ENCODE data around the gene PLOD1.
A peak's percentile ranks its signal among the peaks of the same experiment; 100 is the strongest.

The PLOD1 gene

DNA sequence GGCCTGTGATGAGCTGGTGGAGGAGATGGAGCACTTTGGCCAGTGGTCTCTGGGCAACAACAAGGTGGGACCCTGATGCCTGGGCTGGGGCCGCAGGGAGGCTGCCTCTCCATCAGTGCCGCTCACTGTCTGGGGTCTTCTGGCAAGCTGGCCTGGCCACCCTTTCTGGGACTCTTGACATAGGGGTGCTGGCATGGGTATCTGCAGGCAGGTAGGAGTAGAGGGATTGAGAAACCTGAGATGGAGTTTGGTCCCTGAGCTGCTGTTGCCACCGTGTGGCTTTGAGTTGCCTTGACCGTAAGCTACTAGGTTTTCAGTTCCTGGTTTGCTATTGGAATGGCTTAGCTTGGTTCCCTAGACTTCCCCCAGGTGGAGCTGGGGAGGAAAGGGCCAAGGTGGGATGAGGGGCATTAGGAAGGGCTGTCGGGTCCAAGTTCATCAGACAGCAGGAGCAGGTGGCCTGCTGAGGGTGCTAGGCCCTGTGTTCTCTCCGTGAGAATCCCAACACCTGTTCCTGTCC lies 32.6 kb downstream of the PLOD1 start:
- CTCF ChIA-PET: interaction anchor here (0.7 to 1.7 kb wide), 3 partner anchors 10 to 127 kb away, joined by 3 to 6 read pairs (median 3); no protein-coding TSS in a partner anchor
- DNase-seq (ENCODE audit: low read depth, low spot score): no peak
- TF ChIP-seq, protein P1, sequence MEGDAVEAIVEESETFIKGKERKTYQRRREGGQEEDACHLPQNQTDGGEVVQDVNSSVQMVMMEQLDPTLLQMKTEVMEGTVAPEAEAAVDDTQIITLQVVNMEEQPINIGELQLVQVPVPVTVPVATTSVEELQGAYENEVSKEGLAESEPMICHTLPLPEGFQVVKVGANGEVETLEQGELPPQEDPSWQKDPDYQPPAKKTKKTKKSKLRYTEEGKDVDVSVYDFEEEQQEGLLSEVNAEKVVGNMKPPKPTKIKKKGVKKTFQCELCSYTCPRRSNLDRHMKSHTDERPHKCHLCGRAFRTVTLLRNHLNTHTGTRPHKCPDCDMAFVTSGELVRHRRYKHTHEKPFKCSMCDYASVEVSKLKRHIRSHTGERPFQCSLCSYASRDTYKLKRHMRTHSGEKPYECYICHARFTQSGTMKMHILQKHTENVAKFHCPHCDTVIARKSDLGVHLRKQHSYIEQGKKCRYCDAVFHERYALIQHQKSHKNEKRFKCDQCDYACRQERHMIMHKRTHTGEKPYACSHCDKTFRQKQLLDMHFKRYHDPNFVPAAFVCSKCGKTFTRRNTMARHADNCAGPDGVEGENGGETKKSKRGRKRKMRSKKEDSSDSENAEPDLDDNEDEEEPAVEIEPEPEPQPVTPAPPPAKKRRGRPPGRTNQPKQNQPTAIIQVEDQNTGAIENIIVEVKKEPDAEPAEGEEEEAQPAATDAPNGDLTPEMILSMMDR (IDR thresholded peaks at IDR 0.05; ENCODE audit: insufficient read depth, low read length, missing control alignments): no peak
- H3K4me3 ChIP-seq (ENCODE audit: low read depth, low read length): no peak overlapping the region
- POLR2A ChIA-PET: interaction anchor here (0.7 kb wide), 1 partner anchor 59 kb away, joined by 4 read pairs; no protein-coding TSS in a partner anchor

DNA sequence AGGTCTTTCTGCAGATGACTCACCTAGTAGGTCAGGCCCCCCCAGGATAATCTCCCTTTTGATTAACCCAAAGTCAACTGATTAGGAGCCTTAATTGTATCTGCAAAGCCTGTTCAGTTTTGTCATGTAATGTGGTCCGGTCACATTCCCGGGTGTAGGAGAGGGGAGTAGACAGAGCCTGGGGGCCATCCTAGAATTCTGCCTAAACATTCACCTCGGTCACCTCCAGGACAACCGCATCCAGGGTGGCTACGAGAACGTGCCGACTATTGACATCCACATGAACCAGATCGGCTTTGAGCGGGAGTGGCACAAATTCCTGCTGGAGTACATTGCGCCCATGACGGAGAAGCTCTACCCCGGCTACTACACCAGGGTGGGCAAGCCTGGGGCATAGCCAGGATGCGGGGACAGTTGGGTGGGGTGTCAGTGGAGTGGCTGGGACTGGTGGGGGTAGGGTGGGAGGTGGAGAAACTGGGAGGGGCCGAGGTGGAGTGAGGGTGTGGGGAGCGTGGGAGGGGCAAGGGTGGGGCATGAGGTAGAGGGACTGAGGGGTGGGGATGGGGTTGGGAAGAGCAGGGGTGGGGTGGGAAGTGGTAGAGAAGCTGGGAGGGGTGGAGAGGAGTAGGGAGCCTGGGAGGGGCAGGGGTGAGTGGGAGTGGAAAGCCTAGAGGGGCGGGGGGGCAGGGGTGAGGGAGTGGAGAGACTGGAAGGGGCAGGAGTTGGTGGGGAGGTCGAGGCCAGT lies 36.1 kb downstream of the PLOD1 start:
- TF ChIP-seq, protein P1 (IDR thresholded peaks at IDR 0.05; ENCODE audit: insufficient read depth, low read length, missing control alignments): no peak
- DNase-seq (ENCODE audit: low read depth, low spot score): no peak
- ChIA-PET POLR2A (no interaction called here), CTCF (interaction anchor here (0.9 kb wide), 1 partner anchor 133 kb away, joined by 3 read pairs; no protein-coding TSS in a partner anchor)
- no peak overlapping the region for H3K4me3 ChIP-seq (ENCODE audit: low read depth, low read length)

DNA sequence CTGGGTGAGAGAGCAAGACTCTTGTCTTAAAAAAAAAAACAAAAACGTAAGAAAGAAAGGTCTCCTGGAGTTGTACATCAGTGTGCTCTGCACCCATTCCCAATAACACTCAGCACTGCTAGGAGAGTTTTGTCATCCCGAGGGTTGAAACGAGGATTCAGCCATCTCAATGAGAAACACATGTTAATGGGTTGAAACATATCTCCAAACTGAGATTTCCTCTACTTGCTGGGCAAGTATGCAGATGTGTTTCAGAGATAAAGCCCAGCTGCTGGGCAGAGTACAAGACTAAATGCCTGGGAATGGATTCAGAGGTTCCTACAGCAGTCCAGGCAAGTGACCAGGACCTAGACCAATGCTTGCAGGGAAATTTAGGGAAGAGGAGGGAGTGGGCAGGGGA lies 43.1 kb downstream of the PLOD1 start:
- DNase-seq (ENCODE audit: low read depth, low spot score): peak; percentile 28
- ChIA-PET CTCF (interaction anchor here (1.3 kb wide), 1 partner anchor 23 kb away, joined by 3 read pairs; no protein-coding TSS in a partner anchor), POLR2A (interaction anchor here (0.6 to 0.7 kb wide), 2 partner anchors 19 to 68 kb away, joined by 3 read pairs; no protein-coding TSS in a partner anchor)
- no peak overlapping the region for H3K4me3 ChIP-seq (ENCODE audit: low read depth, low read length)
- TF ChIP-seq, protein P1 (IDR thresholded peaks at IDR 0.05; ENCODE audit: insufficient read depth, low read length, missing control alignments): no peak

DNA sequence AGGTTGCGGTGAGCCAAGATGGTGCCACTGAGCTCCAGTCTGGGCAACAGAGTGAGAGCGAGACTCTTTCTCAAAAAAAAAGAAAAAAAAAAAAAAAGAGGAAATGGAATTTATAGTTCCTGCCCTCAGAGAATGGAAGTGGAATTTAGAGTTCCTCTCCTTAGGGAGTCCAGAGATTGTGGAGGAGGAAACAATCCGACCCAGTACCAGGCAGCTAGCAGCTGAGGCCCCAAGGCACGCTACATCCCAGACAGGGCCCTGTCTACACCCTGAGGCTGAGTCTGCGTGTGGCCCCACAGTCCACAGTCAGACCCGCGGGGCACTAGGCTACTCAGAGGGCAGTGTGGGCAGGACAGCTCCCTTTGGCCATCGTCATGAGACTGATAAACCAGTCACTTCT lies 43.8 kb downstream of the PLOD1 start:
- ChIA-PET POLR2A (interaction anchor here (0.6 to 0.7 kb wide), 2 partner anchors 18 to 68 kb away, joined by 3 read pairs; no protein-coding TSS in a partner anchor), CTCF (interaction anchor here (1.3 kb wide), 1 partner anchor 22 kb away, joined by 3 read pairs; no protein-coding TSS in a partner anchor)
- DNase-seq (ENCODE audit: low read depth, low spot score): no peak
- TF ChIP-seq, protein P1 (IDR thresholded peaks at IDR 0.05; ENCODE audit: insufficient read depth, low read length, missing control alignments): no peak
- no peak overlapping the region for H3K4me3 ChIP-seq (ENCODE audit: low read depth, low read length)

DNA sequence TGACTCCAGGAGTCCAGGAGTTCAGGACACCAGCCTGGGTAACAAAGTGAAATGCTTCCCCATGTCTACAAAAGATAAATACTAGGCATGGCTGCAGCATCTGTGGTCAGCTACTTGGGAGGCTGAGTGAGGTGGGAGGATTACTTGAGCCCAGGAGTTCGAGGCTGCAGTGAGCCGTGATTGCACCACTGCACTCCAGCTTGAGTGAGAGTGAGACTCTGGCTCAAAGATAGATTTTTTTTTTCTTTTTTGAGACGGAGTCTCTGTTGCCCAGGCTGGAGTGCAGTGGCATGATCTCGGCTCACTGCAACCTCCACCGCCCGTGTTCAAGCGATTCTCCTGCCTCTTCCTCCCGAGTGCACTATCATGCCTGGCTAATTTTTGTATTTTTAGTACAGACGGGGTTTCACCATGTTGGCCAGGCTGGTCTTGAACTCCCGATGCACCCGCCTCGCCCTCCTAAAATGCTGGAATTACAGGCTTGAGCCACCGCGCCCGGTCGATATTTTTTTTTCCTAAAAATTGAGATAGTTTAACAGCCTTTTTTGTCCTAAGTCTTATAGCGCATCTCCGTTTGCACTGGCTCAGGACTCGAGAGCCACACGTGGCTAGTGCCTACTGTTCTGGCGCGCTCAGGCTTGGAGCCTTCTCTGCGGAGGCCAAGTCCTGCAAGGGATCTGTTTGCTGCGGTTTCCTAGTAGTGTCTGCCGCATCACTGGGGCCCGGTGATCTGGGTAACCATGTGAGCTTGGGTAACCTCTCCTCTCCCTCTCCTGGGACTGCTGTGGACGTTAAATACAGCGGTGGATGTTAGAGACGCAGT lies 44.7 kb downstream of the PLOD1 start:
- CTCF ChIA-PET: interaction anchor here (1.2 kb wide), 1 partner anchor 13 kb away, joined by 3 read pairs; no protein-coding TSS in a partner anchor
- H3K4me3 ChIP-seq (ENCODE audit: low read depth, low read length): peak overlapping the region; percentile 94
- POLR2A ChIA-PET: interaction anchor here (0.7 to 6.2 kb wide), 7 partner anchors 18 to 99 kb away, joined by 3 to 46 read pairs (median 5); partner anchors contain the start of genes MIIP and PLOD1
- DNase-seq (ENCODE audit: low read depth, low spot score): no peak
- TF ChIP-seq, protein P1 (IDR thresholded peaks at IDR 0.05; ENCODE audit: insufficient read depth, low read length, missing control alignments): no peak
